GM12874 (cell line): ENCODE measurements around the gene NCK2.

Experiments
- CTCF ChIP-seq: IDR thresholded peaks from 2 replicates; pipeline ENCODE4 v1.5.1; 2011; ENCODE audit warnings: low read depth, mild to moderate bottlenecking, control low read depth, low read length, moderate library complexity; ENCODE audit not compliant: insufficient read depth

Gene NCK2

DNA sequence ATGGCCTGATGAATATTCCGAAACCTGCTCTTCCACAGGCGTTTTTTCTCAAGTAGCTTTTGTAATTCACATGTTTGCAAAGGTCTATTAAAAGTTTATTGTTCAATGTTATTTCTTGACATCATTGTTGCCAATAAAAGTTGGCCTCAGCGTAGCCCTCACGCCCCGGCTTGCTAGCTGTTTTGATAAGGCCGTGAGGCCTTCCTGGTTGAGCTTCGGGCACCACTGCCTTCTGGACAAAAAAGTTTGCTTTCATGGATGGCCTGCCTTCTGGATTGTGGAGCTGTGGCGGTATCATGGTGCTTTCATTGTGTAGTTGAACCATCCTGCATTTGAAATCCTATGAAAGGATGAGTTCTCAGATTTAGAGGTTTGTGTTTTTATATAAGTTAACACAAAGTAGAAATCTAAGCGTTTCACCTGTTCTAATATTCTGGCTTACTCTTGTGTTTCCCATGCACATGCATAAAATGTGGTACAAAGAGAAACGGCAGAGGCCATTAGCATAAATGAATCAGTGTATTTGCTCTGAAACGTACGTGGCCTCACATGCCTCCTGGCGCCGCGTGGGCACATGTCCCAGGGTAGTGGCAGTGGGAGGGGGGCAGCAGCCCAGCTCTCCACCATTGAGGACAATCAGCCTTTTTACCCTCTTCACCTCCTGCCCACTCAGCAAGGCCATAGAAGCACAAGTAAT is 134.5 kb downstream of the NCK2 start:
- TF ChIP-seq CTCF: no peak

DNA sequence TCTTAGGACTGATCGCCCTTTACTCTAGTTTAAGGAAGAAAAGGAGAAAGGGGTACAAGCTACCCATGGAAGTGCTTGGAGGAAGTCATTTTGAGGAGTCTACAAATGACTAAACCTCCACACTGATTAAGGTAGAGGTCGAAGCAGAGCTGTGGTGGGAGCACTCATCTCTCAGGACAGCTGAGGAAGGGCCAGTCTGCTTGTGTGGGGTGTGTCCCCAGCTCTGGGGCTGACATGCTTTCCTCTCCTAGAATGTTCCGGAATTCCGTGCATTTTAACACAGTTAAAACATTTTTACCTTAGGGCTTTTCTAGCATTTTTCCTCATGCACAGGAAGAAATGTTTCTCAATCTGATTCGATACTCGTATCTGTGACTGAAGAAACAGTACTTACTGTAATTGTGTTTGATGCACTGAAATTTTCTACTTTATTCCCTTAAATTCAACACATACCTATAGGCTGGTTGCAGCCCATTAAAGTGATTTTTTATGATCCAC is 135.1 kb downstream of the NCK2 start:
- TF ChIP-seq CTCF: no peak

DNA sequence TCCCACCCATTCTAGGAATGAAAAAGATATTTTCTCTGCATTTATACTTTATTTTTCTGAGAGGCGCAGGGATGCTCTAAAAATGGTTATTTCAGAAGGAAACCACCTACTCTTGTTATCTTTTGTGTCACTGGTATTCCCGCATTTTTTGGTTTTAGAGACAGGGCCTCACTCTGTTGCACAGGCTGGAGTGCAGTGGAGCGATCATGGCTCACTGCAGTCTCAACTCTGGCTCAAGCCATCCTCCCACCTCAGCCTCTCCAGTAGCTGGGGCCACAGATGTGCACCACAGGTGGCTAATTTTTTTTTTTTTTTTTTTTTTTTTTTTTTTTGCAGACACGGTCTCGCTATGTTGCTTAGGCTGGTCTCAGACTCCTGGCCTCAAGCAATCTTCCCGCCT is 135.9 kb downstream of the NCK2 start:
- TF ChIP-seq CTCF: no peak

GRCh38 chr2:105881286-105882136 is 136.8 kb downstream of the NCK2 start:
- TF ChIP-seq CTCF: no peak

DNA sequence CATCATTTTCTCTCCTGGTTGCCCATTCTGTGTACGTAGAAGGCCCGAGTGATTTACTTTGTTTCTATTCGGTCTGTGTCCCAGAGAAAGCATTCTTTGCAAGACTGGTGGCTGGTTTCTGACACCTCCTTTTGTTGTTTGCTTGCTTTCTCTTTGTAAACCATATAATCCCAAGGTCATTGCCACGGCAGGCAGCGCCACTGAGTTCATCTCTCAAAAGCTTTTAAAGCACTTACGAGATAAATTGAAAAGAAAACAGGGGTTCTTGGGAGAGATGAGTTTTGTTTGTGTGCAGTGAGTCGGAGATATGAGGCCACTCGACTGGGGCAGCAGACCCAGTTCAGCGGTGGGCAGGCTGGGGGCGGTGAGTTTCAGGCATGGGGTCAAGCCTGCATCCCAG is 137.6 kb downstream of the NCK2 start:
- TF ChIP-seq CTCF: no peak

DNA sequence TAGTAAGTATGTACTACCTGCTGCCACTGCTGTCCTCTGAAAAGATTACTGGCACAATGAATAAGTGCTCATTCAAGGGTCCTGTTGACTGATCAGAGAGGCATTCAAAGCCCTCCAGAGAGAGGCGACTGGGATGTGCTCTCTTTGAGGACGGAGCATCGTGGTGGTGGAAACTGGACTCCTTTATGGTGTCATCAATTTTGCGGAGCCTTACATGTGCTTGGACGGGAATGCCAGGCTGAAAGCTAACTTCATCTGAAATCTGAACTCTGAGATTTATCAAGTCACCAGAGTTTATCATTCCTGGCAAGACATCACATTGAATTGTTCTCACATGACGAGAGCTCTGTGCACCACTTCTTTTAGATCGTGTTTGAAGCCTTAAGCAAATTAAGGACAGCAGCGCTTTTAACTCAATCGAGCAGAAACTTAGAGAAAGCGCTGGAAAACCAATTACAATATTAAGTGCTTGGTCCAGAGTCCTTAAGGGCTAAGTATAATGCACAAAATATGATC is 138.3 kb downstream of the NCK2 start:
- TF ChIP-seq CTCF: no peak

GRCh38 chr2:105883911-105884694 is 139.4 kb downstream of the NCK2 start:
- TF ChIP-seq CTCF: no peak
